Prostate gland (tissue), 2 donors: ENCODE measurements around the gene POLR1A. TPM values are rescaled to one million over a fixed set of nuclear protein-coding genes. Genes with fewer than 3 reads are reported as not detected.

Source experiments
- DNase-seq: peaks from one replicate; pipeline ENCODE4 v3.0.0-alpha.2; 2019; ENCODE audit warnings: low spot score
- H3K27ac ChIP-seq, 2 donors: fragments of 200-600 bp; sonication (generic); 2 replicates each; pipeline ENCODE4 v1.5.1; 2017 to 2019
- H3K27me3 ChIP-seq: fragments of 200-600 bp; sonication (generic); replicated peaks from 2 replicates; pipeline ENCODE4 v1.5.1; 2019; ENCODE audit not compliant: insufficient read depth
- H3K36me3 ChIP-seq, 2 donors: fragments of 200-600 bp; sonication (generic); 1 replicate in 1 of 2; 2 replicates in 1 of 2; pipeline versions ENCODE4 v1.5.1 to v1.8.1; 2017 to 2019
- H3K4me1 ChIP-seq: fragments of 200-600 bp; sonication (generic); replicated peaks from 2 replicates; pipeline ENCODE4 v1.5.1; 2019
- H3K4me3 ChIP-seq, 2 donors: fragments of 200-600 bp; sonication (generic); 2 replicates each; pipeline ENCODE4 v1.5.1; 2017 to 2019
- H3K9me3 ChIP-seq: fragments of 200-600 bp; sonication (generic); 2 replicates; pipeline ENCODE4 v1.5.1; 2017
- POLR2A ChIP-seq: fragments of 450-650 bp; IDR thresholded peaks from one replicate; pipeline ENCODE4 v1.6.1; 2016; ENCODE audit warnings: antibody characterized with exemption, mild to moderate bottlenecking
- POLR2AphosphoS5 ChIP-seq: sonication (generic); formaldehyde crosslinking; IDR thresholded peaks from one replicate; pipeline ENCODE4 v1.6.1; 2017; ENCODE audit warnings: antibody characterized with exemption
- WGBS: methylation state at CpG from one replicate; pipeline ENCODE4 v1.1.5; 2018; 5-methylcytosine and 5-hydroxymethylcytosine counted together
- intact Hi-C: fragments of 100-400 bp; cut with DNase I; formaldehyde crosslinking; loops from one replicate; pipeline ENCODE4 v1.14.2; 2022
- total RNA-seq, 2 donors: library from RNA; depleted of rRNA; stranded (reverse); fragments of >200 nt; gene quantifications; one replicate each; pipeline ENCODE4 v1.1.0, GENCODE V29; 2016
- TF ChIP-seq, protein P1 (sequence below), 4 experiments: fragments of 200-600 bp in 2 of 4; fragments of 450-650 bp in 2 of 4; sonication (generic) in 2 of 4; IDR thresholded peaks; 1 replicate in 3 of 4; 2 replicates in 1 of 4; pipeline ENCODE4 v1.5.1; 2016 to 2019; ENCODE audit warnings: antibody characterized with exemption in 4 of 4, mild to moderate bottlenecking in 2 of 4, moderate library complexity in 2 of 4

Gene POLR1A
- total RNA-seq, 2 donors from 2014 or later, result 13.0 to 27.4 TPM

DNA sequence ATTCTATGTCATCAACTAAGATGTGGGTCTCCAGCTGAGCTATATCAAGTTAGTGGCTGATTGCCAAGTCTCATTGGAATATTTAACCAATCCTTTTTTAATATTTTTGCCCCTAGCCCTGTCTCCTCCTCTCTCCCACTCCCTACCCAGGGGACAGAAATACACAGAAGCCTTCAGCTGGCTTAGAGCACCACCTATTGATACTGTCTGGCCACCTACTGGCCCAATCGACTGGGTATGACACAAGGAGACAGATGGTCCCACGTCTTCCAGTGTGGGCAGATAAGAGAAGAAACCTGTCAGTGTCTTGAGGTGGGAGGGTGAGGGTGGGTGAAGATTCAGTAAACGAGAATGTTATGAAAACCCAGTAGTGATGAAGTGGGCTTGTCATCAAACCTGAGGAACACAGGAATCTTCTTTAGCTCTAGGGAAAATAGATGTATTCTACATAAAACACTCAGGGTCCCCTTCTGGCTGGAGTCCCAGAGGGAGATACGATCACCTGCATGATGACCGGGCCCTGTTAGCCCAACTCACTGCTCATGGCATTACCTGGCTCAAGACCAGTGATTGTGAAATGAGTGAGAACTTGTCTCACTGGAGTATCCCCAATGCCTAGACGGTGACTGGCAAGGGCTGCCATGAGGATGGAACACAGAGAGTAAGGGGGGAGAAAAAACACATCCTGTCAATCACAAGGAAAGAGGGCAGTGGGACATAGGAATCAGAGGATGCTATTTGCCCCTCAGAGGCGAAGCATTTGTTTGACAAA, 26.7 kb downstream of the POLR1A start:
- Histone ChIP-seq H3K27ac (no peak overlapping the region), H3K36me3 (peaks cover 0 to 5% of the 10 kb centered on the region in 2 donors), H3K27me3 (no peaks in the 10 kb centered on the region), H3K4me3 (no peak overlapping the region), H3K9me3 (no peaks in the 10 kb centered on the region), H3K4me1 (peaks cover 4% of the 10 kb centered on the region)
- TF ChIP-seq POLR2AphosphoS5 (peak; percentile 4), POLR2A (no peak)
- TF ChIP-seq, protein P1, sequence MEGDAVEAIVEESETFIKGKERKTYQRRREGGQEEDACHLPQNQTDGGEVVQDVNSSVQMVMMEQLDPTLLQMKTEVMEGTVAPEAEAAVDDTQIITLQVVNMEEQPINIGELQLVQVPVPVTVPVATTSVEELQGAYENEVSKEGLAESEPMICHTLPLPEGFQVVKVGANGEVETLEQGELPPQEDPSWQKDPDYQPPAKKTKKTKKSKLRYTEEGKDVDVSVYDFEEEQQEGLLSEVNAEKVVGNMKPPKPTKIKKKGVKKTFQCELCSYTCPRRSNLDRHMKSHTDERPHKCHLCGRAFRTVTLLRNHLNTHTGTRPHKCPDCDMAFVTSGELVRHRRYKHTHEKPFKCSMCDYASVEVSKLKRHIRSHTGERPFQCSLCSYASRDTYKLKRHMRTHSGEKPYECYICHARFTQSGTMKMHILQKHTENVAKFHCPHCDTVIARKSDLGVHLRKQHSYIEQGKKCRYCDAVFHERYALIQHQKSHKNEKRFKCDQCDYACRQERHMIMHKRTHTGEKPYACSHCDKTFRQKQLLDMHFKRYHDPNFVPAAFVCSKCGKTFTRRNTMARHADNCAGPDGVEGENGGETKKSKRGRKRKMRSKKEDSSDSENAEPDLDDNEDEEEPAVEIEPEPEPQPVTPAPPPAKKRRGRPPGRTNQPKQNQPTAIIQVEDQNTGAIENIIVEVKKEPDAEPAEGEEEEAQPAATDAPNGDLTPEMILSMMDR (IDR thresholded peaks at IDR 0.05), result peak in 3 of 4 experiments; percentile 47 to 72 (median 70)
- intact Hi-C loops, result loop anchor here (1.0 to 10.0 kb wide), 2 partner anchors 252 to 344 kb away; no protein-coding TSS in a partner anchor
- WGBS, result 41% methylated on average over 7 of the region's 7 CpGs
- DNase-seq, result peak; percentile 51

DNA sequence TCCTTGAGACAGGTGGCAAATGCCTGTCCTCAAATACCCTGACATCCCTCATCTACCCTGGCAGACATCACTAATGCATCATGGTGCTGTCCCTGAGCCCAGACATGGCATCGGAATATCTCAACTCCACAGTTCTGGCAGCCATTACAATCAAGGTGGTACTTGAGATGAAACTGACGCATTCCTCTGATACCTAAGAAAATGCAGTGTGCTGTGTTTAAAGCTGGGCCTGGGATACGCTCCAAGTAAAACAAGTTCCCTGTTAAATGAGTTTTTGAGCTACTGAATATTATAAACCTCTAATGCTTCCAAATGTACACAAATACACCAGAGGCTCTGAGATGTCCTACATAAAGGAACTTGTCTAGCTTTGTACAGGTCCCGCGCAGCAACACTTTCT, 29.8 kb downstream of the POLR1A start:
- peak; percentile 36 for TF ChIP-seq POLR2AphosphoS5
- TF ChIP-seq, protein P1 (IDR thresholded peaks at IDR 0.05), result no peak
- 60% methylated on average over 5 of the region's 5 CpGs for WGBS
- H3K27ac ChIP-seq, result peak overlapping the region in 1 of 2 donors; percentile 6
- peaks cover 11% of the 10 kb centered on the region for H3K4me1 ChIP-seq
- no peaks in the 10 kb centered on the region for H3K27me3 ChIP-seq
- intact Hi-C loops, result loop anchor here (10.0 kb wide), 1 partner anchor 341 kb away; no protein-coding TSS in a partner anchor
- H3K4me3 ChIP-seq, result no peak overlapping the region
- no peak for DNase-seq
- peaks cover 0 to 8% of the 10 kb centered on the region in 2 donors for H3K36me3 ChIP-seq
- no peaks in the 10 kb centered on the region for H3K9me3 ChIP-seq

DNA sequence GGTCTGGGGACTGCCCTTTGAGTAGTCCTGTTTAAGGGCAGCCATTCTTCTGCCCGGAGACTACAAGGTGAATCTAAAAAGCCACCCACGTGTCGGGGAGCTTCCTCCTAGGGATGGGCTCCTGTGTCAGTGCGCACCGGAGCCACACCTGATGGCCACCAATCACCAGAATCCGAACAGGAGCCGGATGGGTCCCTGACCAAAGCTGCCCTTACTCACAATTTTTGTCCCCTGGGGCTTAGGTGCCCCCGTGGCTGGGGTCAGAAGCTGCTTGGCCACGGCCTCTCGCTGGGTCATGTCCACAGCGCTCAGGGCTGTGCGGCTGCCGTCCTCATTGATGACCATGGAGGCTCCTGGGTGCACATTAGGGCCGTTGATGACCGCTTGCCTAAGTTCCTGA, 30.9 kb downstream of the POLR1A start:
- intact Hi-C loops, result loop anchor here (5.0 to 10.0 kb wide), 2 partner anchors 38 to 340 kb away; no protein-coding TSS in a partner anchor
- Histone ChIP-seq H3K4me3 (no peak overlapping the region), H3K4me1 (peaks cover 11% of the 10 kb centered on the region), H3K27ac (no peak overlapping the region), H3K27me3 (no peaks in the 10 kb centered on the region), H3K36me3 (peaks cover 0 to 11% of the 10 kb centered on the region in 2 donors), H3K9me3 (no peaks in the 10 kb centered on the region)
- TF ChIP-seq POLR2A (no peak), POLR2AphosphoS5 (no peak)
- TF ChIP-seq, protein P1 (IDR thresholded peaks at IDR 0.05), result no peak
- DNase-seq, result no peak
- WGBS, result 95% methylated on average over 15 of the region's 15 CpGs

DNA sequence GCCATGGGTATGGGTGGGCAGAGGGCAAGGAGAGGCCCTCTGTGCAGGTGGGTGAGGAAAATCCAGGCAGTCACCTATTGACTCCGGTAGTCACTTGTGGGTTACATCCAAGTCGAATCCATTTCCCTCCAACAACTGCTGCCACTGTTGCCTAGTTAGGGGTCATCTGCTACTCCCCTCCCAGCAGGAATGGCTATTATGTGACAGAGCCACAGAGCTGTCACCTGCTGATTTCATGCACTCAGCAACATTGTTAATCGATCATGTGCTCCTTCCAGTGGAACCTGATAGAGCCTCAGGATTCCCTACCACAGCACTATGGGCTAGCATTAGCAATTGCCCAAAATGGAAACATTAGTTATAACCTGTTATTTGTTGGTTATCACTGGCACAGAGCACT, 31.4 kb downstream of the POLR1A start:
- peaks cover 0 to 17% of the 10 kb centered on the region in 2 donors for H3K36me3 ChIP-seq
- H3K4me1 ChIP-seq, result peaks cover 11% of the 10 kb centered on the region
- DNase-seq, result no peak
- H3K9me3 ChIP-seq, result no peaks in the 10 kb centered on the region
- H3K4me3 ChIP-seq, result no peak overlapping the region
- no peak overlapping the region for H3K27ac ChIP-seq
- no peak for TF ChIP-seq POLR2A
- TF ChIP-seq POLR2AphosphoS5, result no peak
- TF ChIP-seq, protein P1 (IDR thresholded peaks at IDR 0.05), result no peak
- intact Hi-C loops, result loop anchor here (5.0 to 10.0 kb wide), 2 partner anchors 37 to 339 kb away; no protein-coding TSS in a partner anchor
- 98% methylated on average over 3 of the region's 3 CpGs for WGBS
- no peaks in the 10 kb centered on the region for H3K27me3 ChIP-seq
